HG03097 (cell line): ENCODE results near the gene RPL14.
"Not testable (repeated sequence)": the region's sequence is repeated elsewhere in the genome, so short reads cannot be mapped to it uniquely, and the experiment has no call there.

Source experiments
- ATAC-seq: cut with Tn5 transposase; IDR thresholded peaks from one replicate; pipeline ENCODE4 v1.9.1; 2021; ENCODE audit not compliant: unreplicated experiment, low FRiP score

The RPL14 gene

DNA sequence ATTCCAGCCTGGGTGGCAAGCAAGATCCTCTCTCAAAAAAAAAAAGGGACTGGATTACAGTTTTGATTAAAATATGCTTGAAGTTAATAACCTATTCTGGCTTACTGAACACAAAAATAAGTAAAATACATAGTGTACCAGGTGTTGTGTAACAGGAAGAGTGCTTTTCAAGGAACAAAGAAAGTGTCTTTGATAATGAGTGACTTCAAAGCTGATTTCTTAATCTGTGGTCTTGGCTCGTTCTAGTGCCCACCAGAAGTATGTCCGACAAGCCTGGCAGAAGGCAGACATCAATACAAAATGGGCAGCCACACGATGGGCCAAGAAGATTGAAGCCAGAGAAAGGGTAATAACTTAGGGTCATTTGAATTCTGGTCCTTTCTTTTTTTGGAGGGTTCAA lies 4.0 kb downstream of the RPL14 start:
- no peak for ATAC-seq

DNA sequence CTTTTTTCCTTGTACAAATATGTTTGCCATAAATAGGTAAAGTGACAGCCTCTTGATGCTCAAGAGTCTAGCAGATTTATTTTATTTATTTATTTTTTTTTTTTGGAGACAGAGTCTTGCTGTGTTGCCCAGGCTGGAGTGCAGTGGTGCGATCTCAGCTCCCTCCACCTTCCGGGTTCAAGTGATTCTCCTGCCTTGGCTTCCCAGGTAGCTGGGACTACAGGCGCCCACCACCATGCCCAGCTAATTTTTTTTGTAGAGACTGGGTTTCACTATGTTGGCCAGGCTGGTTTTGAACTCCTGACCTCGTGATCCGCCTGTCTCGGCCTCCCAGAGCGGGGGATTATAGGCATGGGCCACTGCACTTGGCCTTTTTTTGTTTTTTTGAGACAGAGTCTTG lies 5.7 kb downstream of the RPL14 start:
- not testable (repeated sequence) for ATAC-seq

DNA sequence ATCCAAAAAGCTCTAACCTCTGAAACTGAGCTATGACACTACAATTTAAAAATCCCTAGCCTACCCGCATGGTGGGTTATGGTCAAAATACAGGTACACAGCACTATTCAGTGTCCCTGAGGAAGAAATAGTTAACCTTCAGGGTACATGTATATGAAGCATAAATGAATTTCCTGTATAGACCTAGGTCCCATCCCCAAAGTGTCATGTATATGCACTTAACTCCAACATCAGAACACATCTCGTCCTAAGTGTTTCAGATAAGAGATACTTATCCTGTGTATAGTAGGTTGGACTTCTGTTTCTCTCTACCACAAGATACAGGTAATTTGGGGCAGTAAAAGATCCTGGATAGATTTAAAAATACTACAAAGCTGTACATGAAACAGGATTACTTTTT lies 6.4 kb downstream of the RPL14 start:
- ATAC-seq, result no peak

DNA sequence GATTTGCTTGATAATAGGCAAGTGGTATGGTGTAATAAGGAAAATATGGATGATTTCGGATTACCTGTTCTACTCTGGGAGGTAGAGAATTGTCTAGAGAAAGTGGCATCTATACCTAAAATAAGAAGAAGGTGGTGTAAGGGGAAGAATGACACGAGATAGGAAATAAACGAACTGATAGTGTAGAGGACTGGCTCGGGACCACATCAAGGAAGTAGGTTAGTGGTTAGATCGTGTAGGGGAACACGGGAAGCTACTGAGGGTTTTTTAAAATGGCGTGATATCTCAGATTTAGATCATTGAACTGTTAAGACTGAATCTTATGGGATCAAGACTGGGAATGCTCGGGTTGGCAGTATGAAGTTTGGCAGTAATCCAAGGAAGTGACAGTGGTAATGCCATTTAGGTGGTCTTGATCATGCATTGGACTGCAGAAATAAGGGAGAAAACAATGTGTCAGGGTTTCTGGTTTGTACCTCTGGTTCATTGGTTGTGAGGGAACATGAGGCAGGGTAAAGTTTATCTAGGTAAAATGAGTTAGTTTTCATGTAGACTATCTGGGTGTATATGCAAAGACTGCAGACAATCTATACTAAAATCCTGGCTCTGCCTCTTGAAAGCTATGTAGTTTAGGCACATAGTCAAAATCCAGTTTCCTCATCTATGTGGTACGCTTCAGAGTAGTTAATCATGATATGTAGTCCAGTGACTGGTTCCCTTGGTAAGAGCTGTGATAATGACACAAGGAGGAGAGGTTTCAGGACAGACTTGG lies 7.4 kb downstream of the RPL14 start:
- ATAC-seq, result no peak

DNA sequence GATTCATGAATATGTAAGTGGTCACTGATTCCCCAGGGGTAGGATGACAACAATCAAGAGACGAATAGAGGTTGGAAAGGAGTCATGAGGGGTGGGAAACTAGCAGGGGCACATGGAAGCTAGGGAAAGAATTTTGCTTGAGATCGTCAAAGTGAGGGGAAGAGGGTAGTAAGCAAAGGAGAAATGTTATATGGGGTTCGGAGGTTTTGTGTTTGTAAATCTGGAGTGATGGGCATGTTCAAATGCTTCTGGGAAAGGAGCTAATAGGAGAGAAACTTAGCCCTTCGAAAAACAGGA lies 7.9 kb downstream of the RPL14 start:
- ATAC-seq, result no peak

DNA sequence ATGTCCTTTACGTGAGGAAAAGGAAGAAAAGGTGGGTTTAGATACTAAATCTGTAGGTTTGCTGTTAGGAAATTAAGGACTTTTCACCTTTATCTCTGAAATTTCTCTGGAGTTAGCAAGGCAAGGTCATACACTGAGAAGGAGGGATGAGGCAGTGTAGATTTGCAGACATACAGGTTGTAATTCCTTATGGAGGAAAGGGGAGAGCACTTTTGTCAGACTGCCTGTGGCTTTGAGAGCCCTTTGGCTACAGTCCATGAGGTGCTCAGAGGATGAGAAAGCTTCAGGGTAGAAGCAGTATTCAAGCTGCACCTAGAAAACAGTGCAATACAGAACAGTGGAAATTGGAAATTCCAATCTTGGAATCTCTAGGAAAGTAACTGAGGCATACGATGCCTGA lies 8.3 kb downstream of the RPL14 start:
- ATAC-seq, result no peak

DNA sequence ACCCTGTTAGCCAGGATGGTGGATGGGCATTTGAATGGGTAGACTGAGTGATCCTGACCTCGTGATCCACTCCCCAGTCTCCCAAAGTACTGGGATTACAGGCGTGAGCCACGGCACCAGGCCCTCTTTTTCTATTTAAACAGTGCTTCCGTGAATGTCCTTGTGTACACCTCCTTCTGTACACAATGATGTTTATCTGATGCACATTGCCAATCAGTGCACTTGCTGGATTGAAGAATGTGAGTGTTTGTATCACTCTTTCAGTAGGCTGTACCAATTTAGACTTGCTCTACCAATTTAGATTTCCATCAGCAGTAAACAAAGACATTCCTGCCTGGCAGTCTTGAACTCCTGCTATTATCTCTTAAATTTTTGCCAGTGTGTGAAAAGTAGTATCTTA lies 10.9 kb downstream of the RPL14 start:
- ATAC-seq, result no peak

DNA sequence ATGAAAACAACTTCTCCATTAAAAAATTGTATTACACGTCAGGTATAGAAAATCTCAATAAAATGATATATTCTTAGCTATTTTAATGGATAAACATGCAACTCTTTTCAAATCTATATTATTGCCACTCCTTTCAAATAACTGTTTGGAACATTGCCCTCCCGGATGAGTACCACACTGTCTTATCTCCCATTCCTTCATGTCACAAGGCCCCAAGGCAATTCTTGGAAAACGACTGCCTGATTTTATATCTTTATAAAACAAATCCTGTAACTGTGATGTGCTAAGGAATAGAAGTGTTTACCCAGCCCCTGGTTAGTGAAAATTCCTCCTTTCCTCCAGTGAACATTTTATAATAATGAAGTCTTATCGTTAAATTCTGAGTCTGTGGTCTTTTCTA lies 13.6 kb downstream of the RPL14 start:
- ATAC-seq, result no peak

DNA sequence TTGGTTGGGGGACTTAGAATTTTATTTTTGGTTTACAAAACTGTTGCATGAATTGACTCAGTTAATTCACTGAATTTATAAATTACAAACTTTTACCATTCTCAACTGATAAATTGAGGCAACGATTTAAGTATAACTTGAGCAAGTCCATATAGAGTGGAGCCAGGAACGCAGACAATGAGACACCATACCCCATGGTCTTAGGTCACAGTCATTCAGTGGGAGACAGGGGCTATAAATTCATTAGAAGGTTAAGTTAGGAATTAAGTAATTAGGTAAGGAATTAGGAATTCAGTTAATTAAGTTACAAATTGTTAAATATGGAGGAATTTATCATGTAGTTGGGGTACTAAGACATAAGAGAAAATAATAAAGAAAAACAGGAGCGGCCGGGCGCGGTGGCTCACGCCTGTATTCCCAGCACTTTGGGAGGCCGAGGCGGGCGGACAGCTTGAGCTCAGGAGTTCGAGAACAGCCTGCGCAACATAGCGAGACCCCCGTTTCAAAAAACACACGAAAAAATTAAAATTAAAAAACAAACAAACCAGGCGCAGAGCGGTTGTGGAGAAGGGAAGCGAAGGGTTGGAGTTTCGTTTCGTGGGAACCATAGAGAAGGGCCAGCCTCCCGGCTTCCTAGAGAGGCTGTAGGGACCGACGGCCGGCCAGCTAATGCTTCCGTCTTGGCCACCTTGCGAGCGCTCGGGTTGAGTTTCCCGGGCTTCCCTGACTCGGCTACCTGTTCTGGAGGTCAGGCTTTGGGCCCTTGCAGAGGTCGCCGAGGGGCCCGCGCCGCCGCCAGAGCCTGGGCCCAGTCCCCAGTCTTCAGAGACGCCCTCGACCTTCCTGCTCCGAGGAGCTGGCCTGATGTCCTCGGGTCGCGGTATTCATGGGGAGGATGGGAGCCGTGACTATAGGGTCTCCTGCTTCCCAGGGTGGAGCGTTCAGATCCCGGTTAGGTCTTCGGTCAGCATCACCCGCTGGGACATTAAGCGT lies 19.6 kb downstream of the RPL14 start, which contains the start of gene ZNF619:
TSS of gene ZNF619 (plus strand) at position 645 of the 993 bp plus-strand sequence. CDS start 858 bp downstream, outside the sequence.
- no peak for ATAC-seq

DNA sequence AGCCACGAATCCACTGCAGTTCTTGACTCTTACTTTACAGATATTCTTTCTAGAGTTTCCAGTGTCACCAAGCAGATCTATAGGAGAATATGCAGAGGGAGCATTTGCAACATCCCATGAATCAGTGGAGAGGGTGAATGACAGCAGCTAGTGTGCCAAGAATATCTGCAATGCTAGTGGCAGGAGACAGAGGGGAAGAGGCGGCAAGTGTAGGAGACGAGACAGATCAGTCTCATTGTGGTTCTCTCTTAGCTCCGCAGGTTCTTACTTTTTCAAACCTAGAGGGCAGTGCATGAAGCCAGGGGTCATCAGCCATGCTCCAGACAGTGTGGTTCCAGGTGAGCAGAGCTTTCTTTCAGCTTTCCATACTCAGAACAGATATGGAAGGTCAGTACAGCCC lies 20.5 kb downstream of the RPL14 start:
- no peak for ATAC-seq

DNA sequence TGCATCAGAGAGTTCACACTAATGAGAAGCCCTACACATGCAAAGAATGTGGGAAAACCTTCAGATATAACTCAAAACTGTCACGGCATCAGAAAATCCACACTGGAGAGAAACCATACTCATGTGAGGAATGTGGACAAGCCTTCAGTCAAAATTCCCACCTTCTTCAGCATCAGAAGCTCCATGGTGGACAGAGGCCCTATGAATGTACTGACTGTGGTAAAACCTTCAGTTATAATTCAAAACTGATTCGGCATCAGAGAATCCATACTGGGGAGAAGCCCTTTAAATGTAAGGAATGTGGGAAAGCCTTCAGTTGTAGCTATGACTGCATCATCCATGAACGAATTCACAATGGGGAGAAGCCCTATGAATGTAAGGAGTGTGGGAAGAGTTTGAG lies 30.0 kb downstream of the RPL14 start:
- ATAC-seq, result no peak

DNA sequence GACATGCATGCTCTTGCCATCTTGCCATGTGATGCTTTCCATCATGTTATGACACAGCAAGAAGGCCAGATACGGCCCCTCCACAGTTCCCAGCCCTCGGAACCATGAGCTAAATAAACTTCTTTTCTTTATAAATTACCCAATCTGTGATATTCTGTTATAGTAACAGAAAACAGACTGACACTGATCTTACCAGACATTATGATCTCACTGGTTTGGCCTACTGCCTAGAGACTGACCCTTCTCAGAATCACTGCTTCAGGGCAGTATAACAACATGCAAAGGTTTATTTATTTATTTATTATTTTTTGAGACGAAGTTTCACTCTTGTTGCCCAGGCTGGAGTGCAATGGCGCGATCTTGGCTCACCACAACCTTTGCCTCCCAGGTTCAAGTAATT lies 33.8 kb downstream of the RPL14 start:
- no peak for ATAC-seq

DNA sequence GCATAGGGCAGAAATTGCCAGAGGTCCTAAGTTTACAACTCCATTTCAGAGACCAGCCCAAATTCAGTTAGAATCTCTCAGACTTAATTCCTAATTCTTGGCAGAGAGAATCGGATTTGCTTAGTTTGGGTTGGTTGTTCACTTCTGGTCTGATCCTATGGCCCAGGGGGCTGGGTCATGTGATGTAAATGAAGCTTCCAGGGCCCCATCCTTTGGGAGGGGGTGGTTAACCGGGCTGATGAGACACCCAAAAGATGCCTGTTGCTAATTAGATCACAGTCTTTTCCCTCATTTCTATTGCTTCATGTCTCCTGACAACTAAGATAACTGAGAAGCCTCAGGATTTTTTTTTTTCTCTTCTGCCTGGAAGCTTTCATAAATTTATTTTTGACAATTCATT lies 37.6 kb downstream of the RPL14 start:
- ATAC-seq, result no peak

DNA sequence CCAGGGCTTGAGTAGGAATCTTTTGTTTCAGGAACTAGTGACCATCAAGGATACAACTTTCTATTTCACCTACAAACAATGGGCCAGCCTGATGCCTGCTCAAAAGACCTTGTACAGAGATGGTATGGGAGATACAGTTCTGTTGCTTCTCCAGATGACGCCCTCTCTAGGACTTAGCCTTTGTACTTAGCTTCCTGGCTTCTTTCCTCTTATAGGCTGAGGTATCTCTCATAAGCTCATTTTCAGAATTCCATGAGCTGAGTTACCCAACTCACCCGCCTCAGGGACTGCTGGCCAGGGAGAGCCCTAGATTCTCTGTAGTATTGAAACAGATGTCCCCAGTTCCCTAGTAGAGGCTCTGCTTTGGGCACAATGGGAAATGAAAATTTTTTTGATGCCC lies 40.1 kb downstream of the RPL14 start:
- ATAC-seq, result no peak

DNA sequence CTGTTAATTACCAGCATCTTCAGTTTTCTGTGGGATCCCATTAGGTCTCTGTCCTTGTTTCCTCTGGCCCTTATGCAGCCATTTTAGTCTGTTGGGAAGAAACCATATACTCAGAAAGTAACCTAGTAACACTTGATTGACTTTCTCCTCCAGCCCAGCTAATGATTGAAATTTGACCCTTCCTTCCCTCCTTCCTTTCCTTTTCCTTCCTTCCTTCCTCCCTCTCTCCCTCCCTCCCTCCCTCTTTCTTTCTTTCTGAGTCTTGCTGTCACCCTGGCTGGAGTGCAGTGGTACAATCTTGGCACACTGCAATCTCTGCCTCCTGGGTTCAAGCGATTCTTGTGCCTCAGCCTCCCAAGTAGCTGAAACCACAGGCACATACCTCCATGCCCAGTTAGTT lies 42.8 kb downstream of the RPL14 start:
- no peak for ATAC-seq

DNA sequence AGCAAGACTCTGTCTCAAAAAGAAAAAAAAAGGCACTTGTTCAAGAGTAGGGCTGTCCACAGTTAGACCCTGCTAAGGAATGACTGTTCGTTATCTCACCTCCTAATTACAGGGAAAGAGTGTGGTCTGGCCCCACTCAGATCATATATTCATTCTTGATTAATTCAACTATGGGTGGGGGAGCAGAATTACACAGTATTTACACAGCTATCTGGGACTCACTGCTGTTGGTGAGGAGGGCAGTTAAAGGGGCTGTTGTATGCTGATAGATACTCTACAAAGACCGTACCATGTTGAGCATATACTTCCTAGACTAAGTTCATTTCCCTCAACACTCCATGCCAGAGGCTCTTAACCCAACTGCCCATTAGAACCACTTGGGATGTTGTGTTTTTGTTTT lies 44.9 kb downstream of the RPL14 start:
- no peak for ATAC-seq

DNA sequence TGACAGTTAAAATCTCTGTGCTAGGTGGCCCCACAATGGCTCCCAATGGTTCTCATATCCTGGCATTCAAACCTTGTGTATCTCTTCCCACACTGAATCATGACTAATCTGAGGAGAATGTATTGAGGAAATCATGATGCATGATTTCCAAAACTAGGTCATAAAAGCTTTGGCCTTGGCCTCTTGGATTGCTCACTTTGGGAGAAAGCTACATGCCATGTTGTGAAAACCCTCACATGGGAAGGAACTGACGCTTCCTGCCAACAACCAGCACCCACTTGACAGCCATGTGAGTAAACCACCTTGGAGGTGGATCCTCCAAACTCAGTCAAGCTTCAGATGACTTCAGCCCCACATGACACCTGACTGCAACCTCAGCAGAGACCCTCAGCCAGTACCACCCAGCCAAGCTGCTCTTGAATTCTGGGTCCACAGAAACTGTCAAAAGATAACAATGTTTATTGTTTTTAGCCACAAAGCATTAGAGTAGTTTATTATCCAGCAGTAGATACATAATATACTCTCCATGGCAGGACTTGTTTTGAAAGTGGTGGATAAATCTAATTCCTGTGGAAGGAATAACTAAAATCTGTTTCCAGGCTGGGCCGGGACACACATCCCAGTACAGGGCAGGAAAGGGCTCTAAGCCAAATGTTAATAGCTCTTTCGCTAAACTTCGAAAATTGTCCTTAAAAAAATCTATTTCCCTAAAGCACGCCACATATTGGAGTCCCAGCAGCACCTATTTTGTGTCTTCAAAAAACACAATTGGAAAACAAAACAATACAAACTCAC lies 47.7 kb downstream of the RPL14 start:
- ATAC-seq, result no peak

DNA sequence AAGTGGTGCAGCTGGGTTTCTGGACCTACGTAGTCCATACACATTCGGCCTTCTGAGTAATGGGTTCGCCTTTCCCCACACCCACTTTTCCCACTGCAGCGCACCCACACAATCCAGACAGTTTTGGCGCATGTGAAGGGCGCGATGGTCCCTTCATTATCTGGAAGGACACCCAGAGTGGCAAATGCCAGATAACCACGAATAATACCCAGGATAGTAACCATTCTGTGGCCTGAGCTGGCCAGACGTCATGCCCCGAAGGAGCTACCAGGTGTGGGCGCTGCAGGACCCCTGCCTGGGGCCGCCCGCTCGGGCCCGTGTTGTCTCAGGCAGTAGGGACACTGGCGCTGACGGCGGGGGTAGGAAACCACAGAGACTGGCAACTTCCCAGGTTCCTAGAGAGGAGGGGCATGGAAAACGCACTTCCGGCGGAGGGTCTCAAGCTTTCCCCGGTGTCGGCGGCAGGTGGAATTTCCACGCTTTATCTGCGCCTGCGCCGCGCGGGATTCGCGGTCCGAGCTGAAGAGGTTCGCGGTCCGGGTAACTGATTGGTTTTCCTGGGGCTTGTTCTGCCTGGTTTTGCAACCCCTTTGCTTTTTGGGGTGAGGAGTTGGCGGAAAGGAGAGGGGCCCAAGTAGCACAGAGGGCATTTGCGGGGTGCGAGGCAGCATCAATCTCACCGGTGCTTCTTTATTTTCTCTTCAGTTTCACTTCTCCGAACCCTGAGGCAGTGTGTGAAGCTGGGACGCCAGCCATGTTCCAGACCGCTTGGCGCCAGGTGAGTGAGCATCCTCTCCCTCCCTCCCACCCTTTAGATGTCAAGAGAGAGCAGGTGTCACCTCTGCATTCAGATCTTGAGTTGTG lies 48.7 kb downstream of the RPL14 start, which contains the start of gene ZNF620:
TSS of gene ZNF620 (plus strand) at position 441 of the 864 bp plus-strand sequence. CDS start at position 755, 314 bp downstream.
- ATAC-seq, result peak; percentile 80

DNA sequence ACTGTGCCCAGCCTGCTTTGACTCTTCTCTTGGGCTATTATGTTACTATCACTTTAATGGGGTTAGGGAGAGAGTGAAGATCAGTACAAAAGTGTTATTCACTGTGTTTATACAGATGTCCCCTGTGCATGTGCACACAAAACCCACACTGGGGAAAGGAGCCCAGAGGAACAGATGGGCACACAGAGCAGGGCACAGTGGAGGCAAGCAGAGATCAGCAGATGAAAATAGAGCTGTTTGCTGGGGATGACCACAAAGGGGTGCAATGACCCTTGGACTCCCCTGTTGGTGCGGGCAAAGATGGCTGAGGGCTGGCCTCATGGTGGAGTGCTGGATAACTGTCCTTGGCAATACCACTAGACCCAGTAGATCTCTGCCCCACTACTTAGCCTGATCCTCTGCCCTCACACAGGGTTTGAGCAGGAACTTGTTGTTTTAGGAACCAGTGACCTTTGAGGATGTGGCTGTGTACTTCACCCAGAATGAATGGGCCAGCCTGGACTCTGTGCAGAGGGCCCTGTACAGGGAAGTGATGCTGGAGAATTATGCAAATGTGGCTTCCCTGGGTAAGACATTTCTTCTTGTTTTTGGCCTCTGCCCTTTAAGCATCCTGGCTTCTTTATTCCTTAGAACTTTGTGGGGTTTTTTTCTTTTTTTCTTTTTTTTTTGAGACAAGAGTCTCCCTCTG lies 54.0 kb downstream of the RPL14 start:
- no peak for ATAC-seq
